OCI-LY3 (cell line): ENCODE measurements around the gene SHE.

Experiments used
- EZH2phosphoT487 ChIP-seq: fragments of 200-600 bp; shearing (Covaris generic); IDR thresholded peaks from 2 replicates; pipeline ENCODE4 v1.6.1; 2018; ENCODE audit warnings: antibody characterized with exemption, mixed run types, low read depth
- TF ChIP-seq, protein P1 (sequence below): fragments of 200-600, 300-600 bp; sonication (generic); IDR thresholded peaks from 2 replicates; pipeline ENCODE4 v1.5.1; 2014; ENCODE audit warnings: antibody characterized with exemption, low read length, low read depth

DNA sequence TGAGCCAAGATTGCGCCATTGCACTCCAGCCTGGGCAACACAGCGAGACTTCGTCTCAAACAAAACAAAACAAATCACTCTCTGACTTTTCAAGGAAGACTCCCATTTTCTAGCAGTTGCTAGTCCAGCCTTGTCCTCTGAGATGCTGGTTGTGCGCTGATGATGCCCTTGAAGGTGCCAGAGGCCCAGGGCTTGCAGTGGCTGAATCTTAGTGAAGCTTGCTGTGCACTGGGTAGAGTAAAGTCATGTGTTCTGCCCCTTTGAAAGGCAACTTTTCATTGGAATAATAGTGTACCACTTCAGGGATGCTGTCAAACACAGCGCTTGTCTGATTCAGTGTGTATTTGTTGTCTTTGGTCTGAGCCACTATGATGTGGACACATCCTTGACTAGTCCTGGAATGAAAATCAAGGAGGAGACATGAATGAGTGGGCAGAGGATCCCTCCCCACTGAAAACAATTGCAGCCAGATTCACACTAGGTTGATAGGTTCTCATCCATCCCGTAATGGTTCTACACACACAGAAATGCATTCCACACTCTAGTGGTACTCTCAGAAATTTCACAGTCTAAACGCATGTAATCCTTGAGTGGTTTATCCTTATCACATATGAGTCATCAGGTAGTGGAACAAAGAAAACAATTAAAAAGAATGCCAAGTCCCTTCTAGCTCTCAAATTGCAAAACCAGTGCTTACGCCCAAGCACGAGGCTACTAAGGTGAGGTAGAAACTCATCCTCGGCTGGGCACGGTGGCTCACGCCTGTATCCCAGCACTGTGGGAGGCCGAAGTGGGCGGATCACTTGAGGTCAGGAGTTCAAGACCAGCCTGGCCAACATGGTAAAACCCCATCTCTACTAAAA is 18.0 kb downstream of the SHE start:
- TF ChIP-seq, protein P1, sequence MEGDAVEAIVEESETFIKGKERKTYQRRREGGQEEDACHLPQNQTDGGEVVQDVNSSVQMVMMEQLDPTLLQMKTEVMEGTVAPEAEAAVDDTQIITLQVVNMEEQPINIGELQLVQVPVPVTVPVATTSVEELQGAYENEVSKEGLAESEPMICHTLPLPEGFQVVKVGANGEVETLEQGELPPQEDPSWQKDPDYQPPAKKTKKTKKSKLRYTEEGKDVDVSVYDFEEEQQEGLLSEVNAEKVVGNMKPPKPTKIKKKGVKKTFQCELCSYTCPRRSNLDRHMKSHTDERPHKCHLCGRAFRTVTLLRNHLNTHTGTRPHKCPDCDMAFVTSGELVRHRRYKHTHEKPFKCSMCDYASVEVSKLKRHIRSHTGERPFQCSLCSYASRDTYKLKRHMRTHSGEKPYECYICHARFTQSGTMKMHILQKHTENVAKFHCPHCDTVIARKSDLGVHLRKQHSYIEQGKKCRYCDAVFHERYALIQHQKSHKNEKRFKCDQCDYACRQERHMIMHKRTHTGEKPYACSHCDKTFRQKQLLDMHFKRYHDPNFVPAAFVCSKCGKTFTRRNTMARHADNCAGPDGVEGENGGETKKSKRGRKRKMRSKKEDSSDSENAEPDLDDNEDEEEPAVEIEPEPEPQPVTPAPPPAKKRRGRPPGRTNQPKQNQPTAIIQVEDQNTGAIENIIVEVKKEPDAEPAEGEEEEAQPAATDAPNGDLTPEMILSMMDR, result no peak
- no peak for TF ChIP-seq EZH2phosphoT487
